HT1080 (cell line): ENCODE measurements around the gene NHP2. TPM values are rescaled to one million over a fixed set of nuclear protein-coding genes. Genes with fewer than 3 reads are reported as not detected.
"Not testable (repeated sequence)": the region's sequence is repeated elsewhere in the genome, so short reads cannot be mapped to it uniquely, and the experiment has no call there.

Experiments
- DNase-seq: peaks from one replicate; pipeline ENCODE4 v3.0.0-alpha.2; 2015; ENCODE audit warnings: low read depth
- total RNA-seq: library from RNA; depleted of rRNA; stranded (reverse); fragments of >200 nt; shearing (Covaris generic); gene quantifications from 2 replicates; pipeline ENCODE4 v1.2.3, GENCODE V29; 2014

The NHP2 gene
- total RNA-seq, 1 experiment from 2014 or later, result 563 TPM

- DNase-seq, result no peak
Measured at GRCh38 chr5:178131446-178131996, 22.2 kb downstream of the NHP2 start.

DNA sequence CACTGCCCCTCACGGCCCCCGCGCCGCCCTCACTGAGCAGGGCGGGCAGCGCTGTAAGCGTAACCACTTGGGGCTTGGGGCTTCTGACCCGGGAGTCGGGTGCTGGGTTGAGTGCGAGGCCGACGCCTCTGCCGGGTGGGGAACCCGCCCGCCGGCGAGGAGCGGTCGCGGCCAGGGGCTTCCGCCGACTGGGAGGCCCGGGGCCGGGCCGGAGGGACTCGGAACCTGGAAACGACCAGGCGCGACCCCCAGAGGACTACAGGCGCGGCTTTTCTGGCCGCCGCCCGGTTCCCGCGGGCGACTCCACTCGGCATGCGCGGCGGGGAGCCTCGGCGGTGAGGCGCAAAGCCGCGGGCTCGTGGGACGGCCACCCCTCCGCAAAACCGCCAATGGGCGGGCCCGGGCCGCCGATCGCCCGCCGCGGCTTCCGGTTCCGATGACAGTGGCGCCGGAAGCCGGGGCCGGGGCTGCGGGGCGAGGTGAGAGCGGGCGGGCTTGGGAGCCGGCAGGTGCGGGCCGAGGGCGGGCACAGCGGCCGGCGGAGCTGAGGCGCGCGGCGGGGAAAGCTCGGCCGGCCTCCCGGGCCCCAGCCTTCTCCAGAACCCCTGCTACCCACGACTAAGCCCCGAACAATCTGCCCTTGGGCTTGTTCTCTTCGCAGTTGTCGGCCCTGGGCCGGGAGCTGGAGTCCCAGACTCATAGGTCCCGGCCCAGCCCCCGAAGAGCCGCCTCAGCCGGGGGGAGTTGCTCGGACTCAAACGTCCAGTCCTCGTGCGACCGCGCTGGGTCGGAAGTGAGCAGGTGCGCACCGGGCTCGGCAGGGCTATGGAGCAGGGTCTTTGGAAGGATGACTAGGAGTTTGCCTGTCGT lies 22.9 kb downstream of the NHP2 start, which contains the start of gene RMND5B:
Gene RMND5B, plus strand, starts transcription at position 439 of the 870 bp plus-strand sequence. CDS start 7,106 bp downstream, outside the sequence.
- DNase-seq, result peak; percentile 67

DNA sequence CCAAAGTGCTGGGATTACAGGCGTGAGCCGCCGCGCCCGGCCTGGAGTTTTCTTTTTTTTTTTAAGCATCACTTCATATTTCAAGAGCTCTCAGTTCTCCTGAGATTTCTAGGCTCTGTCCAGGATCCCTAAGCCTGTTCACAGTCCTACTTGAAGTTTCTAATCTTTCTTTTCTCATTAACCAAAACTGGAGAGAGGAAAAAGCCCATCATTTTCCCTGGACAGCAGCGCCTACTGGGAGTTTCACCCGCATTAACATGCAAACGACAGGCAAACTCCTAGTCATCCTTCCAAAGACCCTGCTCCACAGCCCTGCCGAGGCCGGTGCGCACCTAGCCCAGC lies 23.5 kb downstream of the NHP2 start:
- not testable (repeated sequence) for DNase-seq

DNA sequence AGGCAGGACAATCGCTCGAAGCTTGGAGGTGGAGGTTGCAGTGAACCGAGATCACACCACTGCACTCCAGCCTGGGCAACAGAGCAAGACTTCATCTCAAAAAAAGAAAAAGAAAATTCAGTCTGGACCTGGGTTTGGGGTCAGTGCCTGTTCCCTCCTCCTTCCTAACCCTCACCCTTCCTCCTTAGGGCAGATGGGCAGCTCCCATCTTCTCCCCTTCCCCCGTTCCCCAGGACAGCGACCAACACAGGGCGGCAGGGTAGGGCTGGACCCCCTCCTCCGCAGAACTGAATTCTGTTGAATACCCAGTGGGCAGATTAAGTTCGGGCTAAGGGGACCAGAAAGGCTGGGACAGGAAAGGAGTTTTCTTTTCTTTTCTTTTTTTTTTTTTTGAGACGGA lies 24.4 kb downstream of the NHP2 start:
- DNase-seq, result no peak

GRCh38 chr5:178127300-178128009 lies 26.2 kb downstream of the NHP2 start:
- not testable (repeated sequence) for DNase-seq

DNA sequence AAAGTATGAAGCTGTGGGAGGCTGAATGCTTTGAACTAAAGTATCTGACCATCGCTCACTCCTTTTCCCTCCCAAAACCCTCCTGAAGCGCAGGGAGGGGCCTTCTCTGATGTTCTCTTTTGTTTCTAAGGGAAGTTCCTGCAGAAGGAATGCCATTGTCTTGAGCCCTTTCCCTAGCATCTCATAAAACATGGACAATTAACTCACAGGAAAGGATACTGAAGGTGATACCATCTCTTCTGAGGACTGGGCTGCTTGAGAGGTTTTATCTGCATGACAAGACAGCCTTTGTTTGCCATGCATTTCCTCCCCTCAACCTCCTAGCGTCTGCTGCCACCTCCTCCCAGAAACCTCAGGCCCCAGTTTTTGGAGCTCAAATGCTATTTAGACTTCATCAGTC lies 27.1 kb downstream of the NHP2 start:
- no peak for DNase-seq

DNA sequence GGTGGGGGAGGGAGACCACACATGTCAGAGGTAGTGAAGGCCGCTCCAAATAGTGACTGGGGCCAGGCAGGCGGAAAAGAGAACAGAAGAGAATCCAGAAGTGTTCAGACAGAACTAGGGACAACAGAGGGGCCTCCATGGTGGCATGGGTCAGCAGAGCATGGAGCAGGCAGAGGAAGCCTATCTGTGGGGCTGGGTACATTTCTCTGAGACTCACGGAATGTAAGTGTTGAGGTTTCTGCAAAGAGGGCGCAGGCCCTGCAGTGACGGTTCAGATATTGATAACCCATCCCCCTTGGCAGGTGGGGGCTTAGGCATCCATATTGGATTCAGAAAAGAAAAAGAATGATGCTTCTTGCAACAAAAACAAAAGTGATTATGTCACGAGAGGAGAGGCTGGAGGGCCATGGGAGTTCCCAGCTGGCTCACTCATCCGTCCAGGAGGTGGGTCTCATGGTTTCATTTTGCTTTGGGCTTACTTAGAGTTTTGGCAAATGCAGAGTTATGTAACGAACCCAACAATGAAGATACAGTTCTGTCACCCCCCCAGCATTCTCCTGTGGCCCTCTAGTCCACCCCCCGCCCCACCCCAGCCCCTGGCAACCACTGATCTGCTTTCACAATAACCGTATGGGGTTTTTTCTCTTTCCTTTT lies 28.3 kb downstream of the NHP2 start:
- DNase-seq, result no peak

DNA sequence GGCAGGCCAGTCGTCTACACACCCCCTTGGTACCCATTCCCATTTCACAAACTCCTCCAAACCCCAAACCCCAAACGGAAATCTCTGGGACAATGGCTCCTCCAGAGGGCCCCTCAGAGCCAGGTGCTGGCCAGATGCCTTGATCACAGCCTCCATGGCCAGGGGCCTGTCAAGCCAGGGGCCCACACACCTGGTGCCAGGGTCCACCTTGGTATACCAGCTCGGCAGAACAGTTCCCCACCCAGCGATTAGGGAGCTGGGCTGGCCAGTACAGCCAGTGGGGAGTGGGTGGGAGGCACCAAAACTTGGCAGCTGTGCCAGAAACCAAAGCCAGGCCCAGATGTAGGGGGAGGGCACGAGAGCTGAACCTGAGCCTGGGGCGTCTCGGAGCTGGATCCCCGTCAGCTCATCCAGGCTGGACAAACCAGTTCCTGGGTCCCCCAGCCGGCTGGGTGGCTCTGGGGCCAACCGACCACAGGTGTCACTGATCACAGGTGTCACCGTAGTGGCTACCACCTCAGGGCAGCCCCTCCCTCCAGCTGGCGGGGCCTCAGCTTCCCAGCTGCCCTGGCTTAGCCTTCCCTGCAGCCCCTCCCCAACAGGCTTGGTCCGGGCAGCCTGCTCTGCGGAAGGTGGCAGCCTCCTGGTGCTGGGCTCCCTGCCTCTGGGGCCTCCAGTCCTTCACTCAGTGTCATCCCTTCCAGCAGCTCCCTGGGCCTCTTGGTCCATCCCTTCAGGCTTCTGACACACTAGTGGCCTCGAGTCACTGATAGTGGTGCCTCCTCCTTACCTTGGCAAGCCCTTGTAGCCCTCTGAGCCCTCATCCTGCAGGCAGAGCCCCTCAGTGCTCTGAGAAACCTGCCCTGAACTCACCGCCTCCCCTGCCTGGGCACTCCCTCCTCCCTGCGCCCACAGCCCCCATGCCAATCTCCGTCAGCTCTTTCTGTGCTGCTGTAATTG lies 29.4 kb downstream of the NHP2 start:
- DNase-seq, result no peak

DNA sequence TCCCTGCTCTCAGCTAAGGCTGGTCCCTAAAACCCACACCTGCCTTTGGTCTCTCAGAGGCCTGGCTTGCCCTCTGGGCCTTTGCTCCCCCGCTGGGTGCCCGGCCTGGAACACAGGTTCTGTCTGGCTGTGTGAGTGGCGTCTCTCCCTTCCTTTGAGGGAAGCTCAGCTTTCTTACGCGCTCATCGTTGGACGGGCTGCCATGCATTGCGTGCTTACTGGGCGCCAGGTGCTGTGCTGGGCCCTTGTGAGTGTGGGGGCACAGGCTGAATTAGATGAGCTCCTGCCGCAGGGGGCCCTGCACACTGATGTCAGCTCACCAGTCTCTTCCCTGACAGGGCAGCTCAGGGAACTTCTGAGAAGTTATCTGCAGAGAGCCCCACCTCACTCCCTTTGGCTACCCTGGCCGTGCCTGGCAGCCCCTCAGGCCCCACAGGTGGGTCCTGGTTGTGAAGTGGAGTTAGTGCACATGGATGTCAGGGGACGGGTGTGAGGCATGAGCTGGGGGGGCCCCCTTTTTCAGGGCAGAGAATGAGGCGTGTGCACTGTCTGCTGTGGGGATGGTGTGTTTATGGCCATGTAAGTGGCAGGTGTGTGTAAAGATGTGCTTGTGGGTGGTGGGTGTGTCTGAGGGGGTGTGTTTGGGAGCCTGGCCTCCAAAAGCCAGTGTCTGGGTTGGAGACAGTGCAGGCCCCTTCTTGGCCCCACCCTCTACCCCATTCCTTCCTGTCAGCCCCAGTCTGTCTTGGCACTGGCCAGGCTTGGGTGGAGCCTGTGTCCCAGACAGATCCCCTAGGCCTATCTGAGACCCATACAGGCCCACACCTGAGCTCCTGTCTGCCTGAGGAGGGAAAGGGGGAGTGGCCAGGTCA lies 30.4 kb downstream of the NHP2 start:
- DNase-seq, result no peak

- no peak for DNase-seq
Measured at GRCh38 chr5:178122346-178122745, 31.3 kb downstream of the NHP2 start.

GRCh38 chr5:178121391-178122276 lies 32.1 kb downstream of the NHP2 start:
- DNase-seq, result no peak

DNA sequence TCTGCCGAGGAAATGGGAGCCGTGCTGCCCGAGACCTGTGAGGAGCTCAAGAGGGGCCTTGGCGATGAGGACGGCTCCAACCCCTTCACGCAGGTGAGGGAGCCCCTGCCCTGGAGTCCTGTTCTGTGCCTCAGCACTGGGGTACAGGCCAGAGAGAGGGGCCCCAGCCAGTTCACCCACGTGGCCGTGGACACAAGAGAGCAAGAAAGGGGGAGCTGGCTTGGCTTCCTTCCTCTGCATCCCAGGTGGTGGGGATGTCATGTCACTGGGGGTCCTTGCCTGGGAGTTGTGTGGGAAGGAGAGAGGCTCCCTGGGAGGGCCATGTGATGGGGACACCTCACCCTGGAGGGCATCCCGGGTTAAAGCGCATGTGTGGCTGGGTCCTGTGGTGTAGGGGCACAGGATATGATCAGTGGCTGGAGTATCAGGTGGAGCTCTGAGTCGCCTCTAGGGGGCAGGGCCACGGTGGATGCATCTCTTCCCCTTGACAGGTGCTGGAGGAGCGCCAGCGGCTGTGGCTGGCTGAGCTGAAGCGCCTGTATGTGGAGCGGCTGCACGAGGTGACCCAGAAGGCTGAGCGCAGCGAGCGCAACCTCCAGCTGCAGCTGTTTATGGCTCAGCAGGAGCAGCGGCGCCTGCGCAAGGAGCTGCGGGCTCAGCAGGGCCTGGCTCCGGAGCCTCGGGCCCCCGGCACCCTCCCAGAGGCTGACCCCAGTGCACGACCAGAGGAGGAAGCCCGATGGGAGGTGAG lies 32.9 kb downstream of the NHP2 start:
- DNase-seq, result peak; percentile 46

GRCh38 chr5:178119915-178120606 lies 33.6 kb downstream of the NHP2 start:
- no peak for DNase-seq

DNA sequence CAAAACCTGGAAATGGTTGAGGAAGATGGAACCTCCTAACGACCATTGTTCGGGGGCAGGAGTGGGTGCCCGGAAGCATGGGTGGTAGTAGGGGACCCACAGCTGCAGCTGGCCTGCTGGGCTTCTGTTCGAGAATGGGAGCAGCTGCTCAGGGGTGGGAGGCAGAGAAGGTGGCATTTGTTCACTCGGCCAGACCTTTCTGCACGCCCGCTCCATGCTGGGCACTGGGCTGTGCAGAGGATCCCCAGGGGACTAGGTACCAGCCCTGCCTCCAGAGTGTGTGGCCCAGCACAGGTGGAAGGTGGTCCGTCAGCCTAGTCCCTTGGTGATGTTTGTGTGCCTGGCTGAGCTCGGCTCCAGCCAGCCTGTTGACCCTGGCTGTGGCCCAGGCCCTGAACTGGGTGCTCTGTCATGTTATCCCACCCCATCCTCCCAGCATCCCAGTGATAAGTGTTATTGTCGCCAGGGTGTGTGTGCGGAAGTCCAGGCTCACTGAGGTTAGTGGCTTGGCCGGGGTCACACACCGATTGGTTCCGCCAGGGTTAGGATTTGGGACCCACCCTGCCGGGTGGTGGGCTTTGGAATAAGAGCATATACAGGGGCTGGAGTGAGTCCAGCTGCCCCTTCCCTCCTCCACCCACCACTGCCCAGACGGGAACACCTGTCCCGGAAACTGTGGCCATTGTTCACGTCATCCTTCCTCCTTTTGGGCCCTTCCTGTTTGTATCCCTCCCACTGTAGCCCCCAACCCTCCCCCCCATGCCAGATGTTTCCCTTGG lies 35.6 kb downstream of the NHP2 start:
- no peak for DNase-seq

GRCh38 chr5:178116143-178116885 lies 37.4 kb downstream of the NHP2 start:
- DNase-seq, result no peak

DNA sequence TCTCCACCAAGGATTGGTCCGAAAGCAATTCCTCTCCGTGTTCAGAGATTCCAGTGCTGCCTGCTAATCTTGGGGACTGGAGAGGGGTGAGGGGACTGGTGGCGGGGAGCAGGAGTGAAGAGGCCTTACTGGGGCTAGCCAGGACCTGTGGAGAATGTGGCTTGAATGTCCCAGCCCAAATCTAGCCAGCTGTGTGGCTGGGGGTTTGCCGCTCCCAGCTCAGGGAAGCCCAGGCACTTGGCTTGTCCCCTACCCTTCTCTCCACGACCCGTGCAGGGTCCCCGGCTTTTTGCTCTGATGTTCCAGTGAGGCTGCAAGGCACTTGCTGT lies 37.9 kb downstream of the NHP2 start:
- DNase-seq, result no peak
